GM21529 (cell line): ENCODE measurements around the gene OR51V1.
"Not testable (repeated sequence)": the region's sequence is repeated elsewhere in the genome, so short reads cannot be mapped to it uniquely, and the experiment has no call there.

Experiments used
- ATAC-seq: cut with Tn5 transposase; IDR thresholded peaks from one replicate; pipeline ENCODE4 v1.9.1; 2021; ENCODE audit not compliant: unreplicated experiment

Gene OR51V1, protein sequence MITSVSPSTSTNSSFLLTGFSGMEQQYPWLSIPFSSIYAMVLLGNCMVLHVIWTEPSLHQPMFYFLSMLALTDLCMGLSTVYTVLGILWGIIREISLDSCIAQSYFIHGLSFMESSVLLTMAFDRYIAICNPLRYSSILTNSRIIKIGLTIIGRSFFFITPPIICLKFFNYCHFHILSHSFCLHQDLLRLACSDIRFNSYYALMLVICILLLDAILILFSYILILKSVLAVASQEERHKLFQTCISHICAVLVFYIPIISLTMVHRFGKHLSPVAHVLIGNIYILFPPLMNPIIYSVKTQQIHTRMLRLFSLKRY

DNA sequence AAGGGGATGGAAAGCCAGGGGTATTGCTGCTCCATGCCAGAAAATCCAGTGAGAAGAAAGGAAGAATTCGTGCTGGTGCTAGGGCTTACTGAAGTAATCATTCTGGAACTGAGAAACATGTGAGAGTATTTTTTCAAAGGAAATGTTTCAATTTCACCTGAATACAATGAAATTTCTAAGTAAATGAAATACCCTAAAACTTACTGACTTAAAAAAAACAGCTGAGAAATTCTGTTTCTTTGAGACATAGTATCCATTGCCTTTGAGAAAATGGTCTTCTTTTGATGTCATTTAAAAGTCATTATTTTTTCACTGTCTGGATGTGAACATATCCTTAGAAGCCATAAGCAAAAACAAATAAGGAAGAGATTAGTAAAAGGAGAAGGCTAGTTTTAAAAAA lies at the start of gene OR51V1:
TSS of gene OR51V1 (minus strand) at position 101 of the 400 bp plus-strand sequence. CDS start at position 101, 0 bp downstream.
- no peak for ATAC-seq

DNA sequence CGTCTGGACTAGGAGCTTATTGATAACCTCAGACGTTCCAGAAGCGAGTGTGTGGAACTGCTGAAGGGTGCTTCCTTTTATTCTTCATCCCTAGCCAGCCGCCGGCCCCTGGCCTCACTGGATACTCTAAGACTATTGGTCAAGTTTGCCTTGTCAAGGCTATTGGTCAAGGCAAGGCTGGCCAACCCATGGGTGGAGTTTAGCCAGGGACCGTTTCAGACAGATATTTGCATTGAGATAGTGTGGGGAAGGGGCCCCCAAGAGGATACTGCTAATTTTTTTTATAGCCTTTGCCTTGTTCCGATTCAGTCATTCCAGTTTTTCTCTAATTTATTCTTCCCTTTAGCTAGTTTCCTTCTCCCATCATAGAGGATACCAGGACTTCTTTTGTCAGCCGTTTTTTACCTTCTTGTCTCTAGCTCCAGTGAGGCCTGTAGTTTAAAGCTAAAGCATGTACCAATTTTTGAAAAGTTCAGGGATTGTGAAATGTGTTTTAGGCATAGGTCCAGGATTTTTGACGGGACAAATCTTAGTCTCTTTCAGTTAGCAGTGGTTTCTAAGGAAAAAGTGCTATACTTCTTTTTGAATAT lies 49.4 kb upstream of the OR51V1 start, which contains the start of gene HBG1:
TSS of gene HBG1 (minus strand) at position 51 of the 590 bp plus-strand sequence. CDS start 53 bp downstream, outside the sequence.
- ATAC-seq = not testable (repeated sequence)

DNA sequence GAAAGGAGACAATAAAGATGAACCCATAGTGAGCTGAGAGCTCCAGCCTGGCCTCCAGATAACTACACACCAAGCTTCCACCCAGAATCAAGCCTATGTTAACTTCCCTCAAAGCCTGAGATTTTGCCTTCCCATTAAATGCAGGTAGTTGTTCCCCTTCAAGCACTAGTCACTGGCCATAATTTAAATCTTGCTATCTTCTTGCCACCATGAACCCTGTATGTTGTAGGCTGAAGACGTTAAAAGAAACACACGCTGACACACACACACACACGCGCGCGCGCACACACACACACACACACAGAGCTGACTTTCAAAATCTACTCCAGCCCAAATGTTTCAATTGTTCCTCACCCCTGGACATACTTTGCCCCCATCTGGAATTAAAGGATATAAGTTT lies 48.0 kb upstream of the OR51V1 start:
- not testable (repeated sequence) for ATAC-seq

DNA sequence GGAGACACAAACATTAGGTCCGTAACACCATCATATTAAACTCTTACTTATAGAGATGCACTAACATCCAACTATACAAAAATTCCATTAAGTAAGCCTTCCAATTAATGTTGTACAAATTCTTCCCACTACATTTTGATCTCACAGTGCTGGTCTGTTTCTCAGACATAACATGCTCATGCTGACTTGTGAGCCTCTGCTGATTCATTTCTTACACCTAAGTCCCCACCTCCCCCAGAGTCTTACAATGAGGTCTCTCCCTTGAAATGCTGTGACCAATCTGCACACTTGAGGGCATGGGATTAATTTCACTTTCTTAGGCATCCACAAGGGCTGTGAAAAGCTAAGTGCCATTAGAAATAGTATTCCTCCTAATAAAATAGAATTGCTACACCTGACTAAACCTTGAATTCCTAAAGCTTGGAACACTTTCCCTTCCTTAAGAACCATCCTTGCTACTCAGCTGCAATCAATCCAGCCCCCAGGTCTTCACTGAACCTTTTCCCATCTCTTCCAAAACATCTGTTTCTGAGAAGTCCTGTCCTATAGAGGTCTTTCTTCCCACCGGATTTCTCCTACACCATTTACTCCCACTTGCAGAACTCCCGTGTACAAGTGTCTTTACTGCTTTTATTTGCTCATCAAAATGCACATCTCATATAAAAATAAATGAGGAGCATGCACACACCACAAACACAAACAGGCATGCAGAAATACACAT lies 47.1 kb upstream of the OR51V1 start:
- ATAC-seq = no peak

DNA sequence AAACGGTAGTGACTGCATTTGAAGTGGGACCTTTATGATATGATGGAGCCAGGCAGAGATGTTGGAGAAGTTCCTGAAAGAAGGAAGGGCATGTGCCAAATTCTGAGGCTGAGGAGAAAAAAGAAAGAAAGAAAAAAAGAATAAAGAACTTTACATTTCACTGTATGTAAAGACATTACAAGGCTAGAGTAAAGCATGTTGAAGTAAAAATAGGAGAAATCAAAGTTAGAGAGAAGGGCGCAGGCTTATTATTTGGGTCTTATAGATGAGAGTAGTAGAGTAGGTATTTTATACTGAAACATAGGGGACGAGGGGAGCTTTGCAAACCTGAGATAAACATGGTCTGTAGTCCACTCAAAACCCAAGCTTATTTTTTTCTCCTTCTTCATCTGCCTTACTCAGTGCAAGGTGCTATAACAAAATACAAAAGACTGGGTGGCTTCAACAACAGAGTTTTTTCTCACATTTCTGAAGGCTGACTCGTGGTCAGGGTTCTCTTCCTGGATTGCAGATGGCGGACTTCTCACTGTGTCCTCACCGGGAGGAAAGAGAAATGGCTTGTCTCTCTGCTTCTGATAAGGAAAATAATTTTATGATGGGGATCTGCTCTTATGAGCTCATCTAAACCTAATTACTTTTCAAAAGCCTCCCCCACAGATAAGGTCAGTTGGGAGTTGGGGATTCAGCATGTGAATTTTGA lies 46.4 kb upstream of the OR51V1 start:
- no peak for ATAC-seq

DNA sequence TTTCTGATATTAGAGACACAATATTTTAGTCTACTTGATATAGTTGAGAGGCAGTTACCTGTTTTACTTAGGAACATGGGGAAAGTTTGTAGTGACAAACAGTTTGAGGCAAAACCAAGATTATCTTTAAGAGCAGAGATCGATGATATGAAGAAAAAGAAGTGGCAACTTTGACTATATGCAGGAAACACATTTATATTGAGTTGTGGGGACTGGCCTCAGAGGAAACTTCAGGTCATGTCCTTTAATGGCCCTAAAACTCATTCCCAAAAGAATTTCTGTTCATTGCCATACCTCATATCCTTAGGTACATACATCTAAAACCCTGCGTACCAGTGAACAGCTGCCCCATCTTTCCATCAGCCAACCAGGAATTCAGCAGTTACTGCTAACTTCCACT lies 44.7 kb upstream of the OR51V1 start:
- ATAC-seq = no peak

DNA sequence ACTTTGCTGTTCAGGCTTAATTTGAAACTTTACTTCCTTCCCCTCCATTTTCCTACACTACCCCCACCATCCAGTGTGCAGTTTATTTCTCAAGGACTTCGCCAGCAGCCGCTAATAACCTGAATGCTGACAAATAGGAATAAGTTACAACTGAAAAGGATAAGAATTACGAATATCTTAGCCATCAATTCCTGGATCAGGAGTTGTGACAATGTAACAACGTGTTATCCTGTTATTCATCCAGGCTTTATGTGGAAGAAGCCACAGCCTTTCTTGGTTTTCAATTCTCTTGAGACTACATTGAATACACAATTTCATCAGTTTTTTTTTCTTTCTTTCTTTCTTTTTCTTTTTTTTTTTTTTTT lies 43.3 kb upstream of the OR51V1 start:
- ATAC-seq = no peak

DNA sequence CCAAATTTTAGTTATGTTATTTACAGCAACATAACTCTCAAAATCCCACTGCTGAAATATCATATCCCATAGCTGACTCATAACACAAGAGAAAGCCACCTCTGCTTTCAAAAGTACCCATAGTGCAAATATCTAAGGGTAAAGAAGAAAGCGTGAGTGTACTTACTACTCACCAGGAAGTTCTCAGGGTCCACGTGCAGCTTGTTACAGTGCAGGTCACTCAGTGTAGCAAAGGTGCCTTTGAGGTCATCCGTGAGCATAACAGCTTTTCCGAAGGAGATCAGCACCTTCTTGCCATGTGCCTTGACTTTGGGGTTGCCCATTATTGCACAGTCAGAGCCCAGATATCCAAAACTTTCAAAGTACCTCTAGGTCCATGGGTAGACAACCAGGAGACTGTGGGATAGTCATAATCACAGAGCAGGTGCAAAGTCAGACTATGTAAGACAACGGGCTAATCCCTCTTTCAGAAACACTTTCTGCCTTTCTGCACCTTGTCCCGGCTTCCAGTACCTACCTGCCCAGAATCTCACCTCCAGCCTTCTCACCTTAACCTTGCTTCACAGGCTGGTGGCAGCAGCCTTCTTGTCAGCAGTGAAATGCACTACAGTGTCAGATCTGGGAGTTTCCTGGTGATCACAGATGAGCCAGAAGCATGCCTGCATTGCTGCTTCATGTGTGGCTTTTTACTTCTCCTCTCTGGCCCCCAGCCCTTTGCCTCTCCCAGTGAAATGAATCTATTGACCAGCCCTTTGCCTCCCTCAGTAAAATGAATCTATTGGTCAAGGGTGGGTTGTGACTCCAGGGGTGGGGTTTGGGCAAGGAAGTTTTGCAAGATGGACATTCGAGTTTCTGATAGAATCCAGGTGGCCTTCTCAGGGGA lies 42.7 kb upstream of the OR51V1 start:
- ATAC-seq = peak; percentile 70

DNA sequence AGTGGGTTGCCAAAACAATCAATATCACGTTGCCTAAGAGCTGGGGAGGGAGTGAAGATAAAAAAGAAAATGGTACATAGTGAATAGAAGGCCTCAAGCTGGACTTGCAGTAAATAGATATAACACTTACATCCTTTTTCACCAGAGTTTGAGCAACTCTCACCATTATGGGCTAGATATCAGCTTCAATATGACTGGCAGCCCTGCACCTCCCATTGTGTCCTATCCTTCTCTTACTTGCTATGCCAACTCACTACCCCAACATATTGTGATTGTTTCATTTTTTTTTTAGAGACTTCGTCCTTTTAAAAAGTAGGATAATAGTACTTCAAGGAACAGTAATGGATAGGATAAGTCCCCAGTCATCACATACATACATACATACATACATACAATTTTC lies 41.7 kb upstream of the OR51V1 start:
- ATAC-seq = no peak

DNA sequence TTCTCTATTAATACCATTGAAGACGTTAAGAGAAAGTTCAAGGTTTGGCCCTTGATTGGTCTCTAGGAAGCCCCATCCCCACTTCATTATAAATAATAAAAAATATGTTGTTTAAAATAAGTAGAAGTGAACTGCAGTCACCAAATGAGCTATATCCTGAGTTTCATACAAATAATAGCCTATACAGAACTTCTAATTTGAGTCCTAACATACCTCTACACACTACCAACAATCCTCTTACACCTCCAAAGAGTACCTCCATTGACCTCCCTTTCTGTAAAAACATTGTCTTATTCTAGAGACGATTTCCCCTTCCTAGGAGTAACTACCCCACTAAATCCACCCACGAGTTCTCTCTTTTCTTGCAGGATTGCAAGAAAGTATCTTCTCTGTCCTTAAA lies 41.0 kb upstream of the OR51V1 start:
- ATAC-seq = no peak

DNA sequence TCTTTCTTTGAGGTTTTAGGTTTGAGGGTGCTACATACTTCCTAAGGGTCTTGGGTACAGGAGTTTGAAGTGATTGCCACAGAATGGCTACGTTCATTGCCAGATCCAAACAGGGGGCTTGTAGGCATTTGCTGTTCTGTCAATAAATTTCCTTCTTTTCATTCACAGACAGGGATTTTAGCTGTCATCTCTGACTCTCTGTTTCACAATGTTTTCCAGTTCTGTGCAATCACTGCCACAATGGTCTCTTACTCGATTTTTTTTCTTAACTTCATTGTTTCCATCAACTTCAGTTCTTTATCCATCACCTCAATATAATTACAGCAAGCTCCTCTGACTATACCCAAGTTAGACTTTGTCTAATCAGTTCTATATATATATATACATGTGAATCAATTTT lies 40.0 kb upstream of the OR51V1 start:
- no peak for ATAC-seq

DNA sequence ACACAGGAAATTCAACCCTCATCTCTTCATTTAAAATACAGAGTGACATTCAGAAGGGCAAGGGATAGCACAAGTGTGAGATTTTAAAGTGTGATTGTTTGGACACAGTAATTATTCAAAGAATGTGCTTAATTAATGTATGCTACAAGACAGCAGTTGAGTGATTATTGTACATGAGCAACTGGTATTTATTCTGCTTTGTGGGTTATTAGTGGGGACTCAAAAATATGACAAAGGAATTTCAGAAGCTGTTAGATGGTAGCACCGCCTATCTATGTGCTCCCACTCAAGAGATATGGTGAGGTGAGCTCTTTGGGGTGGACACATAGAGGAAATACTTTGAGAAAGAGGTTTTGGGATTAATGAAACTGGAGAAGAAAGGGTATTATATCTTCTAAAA lies 39.6 kb upstream of the OR51V1 start:
- ATAC-seq = no peak

DNA sequence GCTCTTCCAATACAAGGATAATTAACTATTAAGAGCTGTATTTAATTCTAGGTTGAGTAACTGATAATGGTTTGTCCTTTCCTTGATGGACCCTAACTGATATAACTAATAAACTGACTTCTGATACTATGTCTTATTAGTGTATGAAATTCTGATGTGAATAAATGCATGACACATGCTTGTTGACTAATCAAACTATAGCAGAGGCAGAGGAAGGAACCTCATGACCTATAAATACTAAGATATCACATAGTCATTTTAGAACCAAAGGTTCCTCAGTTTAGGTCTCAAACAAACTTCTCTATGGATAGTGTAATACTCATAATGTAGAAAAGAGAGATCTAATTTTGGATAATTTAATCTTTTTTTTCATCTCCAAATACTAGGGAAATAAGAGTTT lies 38.6 kb upstream of the OR51V1 start:
- ATAC-seq = no peak

DNA sequence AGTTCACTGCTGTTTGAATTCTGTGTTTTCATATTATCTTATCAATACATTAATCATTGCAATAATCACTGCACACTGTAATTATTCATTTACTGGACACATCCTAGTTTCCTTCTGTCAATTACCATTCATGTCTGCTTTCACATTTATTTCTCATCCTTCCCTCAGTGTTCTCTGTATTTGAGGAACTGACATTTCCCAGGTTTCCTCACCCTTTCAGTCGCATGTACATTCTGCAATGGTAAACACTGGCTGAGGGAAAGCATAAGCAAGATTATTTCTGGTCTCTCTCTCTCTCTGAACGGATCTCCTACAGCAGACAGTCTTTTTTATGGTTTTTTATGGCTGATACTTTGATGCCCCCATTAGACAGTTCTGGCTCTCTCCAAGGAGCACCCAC lies 38.0 kb upstream of the OR51V1 start:
- no peak for ATAC-seq

DNA sequence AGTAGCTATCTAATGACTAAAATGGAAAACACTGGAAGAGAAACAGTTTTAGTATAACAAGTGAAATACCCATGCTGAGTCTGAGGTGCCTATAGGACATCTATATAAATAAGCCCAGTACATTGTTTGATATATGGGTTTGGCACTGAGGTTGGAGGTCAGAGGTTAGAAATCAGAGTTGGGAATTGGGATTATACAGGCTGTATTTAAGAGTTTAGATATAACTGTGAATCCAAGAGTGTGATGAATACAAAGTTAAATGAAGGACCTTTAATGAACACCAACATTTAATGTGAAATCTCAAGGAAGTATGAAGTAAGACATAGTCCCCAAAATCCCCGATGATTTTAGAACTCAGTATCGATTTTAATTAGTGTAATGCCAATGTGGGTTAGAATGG lies 36.9 kb upstream of the OR51V1 start:
- ATAC-seq = no peak

DNA sequence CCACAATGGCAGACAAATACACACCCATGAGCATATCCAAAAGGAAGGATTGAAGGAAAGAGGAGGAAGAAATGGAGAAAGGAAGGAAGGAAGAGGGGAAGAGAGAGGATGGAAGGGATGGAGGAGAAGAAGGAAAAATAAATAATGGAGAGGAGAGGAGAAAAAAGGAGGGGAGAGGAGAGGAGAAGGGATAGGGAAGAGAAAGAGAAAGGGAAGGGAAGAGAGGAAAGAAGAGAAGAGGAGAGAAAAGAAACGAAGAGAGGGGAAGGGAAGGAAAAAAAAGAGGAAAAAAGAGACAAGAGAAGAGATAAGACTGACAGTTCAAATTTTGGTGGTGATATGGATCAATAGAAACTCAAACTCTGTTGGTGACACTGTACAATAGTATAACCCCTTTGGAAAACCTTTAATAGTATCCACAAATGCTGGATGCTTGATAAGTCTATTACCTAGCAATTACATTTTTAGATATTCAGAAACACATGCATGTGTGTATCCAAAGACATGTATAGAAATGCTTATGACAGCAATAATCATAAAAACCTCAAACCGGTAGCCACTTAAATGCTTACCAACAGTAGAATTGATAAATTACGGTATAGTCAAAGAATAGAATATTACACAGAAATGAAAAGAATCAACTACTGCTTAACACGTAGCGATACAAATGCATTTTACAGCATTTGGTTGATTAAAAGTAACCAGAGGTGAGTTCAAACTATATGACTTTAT lies 35.0 kb upstream of the OR51V1 start:
- no peak for ATAC-seq

DNA sequence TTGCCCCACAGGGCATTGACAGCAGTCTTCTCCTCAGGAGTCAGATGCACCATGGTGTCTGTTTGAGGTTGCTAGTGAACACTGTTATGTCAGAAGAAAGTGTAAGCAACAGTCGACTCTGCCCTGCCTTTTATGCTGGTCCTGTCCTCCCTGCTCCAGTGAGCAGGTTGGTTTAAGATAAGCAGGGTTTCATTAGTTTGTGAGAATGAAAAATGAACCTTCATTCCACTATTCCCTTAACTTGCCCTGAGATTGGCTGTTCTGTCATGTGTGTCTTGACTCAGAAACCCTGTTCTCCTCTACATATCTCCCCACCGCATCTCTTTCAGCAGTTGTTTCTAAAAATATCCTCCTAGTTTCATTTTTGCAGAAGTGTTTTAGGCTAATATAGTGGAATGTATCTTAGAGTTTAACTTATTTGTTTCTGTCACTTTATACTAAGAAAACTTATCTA lies 33.9 kb upstream of the OR51V1 start, which contains the start of gene HBD:
TSS of gene HBD (minus strand) at position 103 of the 454 bp plus-strand sequence. CDS start at position 53, 50 bp downstream.
- peak; percentile 84 for ATAC-seq

DNA sequence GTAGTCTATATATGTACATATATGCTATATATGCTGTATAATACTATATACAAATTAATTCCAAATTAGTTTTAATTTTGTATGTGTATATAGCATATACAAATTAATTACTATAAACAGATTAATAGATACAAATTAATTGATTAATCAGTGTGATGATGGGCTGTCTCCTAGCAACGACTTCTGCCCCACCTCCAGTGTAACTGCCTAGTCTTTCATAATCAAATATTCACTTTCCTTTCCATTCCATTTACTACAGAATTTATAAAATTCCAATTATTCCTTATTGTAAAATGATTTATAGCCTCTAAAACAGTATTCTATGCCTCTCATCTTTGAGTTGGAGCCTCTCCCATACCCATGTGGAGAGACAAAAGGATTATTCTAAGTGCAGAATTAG lies 32.8 kb upstream of the OR51V1 start:
- no peak for ATAC-seq

DNA sequence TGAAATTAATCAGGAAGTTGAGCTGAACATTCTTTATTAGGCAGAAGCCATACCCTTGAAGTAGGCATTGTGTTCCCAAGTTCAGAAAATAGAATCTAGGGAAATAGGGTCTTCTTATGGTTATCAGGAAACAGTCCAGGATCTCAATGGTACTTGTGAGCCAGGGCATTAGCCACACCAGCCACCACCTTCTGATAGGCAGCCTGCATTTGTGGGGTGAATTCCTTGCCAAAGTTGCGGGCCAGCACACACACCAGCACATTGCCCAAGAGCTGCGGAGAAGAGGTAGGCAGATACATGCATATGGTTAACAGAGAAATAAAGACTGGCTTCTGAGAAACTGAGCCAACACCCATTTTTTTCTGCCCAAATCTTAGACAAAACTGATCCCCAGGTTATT lies 32.3 kb upstream of the OR51V1 start:
- ATAC-seq = no peak

DNA sequence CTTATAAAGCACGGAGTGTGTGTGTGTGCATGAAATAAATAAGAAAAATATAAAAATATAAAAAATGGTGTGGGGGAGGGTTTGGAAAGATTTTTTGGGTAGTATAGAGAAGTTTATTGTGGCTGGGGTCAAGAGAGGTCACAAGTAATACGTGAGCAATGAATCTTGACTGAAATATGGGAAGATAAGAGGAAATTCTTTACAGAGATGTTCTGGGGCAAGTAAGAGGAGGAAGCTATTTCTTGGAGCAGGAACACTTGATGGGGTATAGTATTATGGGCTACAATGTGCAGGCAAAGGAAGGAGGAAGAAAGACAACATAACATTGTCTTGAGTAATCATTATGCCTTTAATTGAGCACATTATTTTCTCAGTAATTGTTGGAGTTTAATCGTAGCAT lies 31.7 kb upstream of the OR51V1 start:
- no peak for ATAC-seq
